Ovary (tissue), 9 donors: ENCODE data around the gene ADCY9. TPM values are rescaled to one million over a fixed set of nuclear protein-coding genes. Genes with fewer than 3 reads are reported as not detected.

Experiments used
- DNase-seq, 5 donors: peaks; one replicate each; pipeline ENCODE4 v3.0.0-alpha.2; 2019 to 2020
- H3K27ac ChIP-seq, 2 donors: fragments of 200-600 bp; one replicate each; pipeline versions ENCODE4 v1.5.1 to v1.8.0; 2019 to 2022
- H3K27me3 ChIP-seq: fragments of 200-600 bp; one replicate; pipeline ENCODE4 v1.8.0; 2022
- H3K36me3 ChIP-seq: fragments of 200-600 bp; sonication (generic); one replicate; pipeline ENCODE4 v1.5.1; 2019
- H3K4me1 ChIP-seq: one replicate; pipeline ENCODE4 v1.8.1; 2013; ENCODE audit warnings: mild to moderate bottlenecking, moderate library complexity; ENCODE audit not compliant: insufficient read depth
- H3K4me3 ChIP-seq: fragments of 200-600 bp; sonication (generic); one replicate; pipeline ENCODE4 v1.5.1; 2017
- H3K9me3 ChIP-seq, 2 donors: fragments of 200-600 bp in 1 of 2; sonication (generic) in 1 of 2; one replicate each; pipeline versions ENCODE4 v1.5.1 to v1.8.1; 2013 to 2019; ENCODE audit warnings: mild to moderate bottlenecking in 1 of 2, moderate library complexity in 1 of 2
- CTCF ChIP-seq, 3 donors: fragments of 450-650 bp in 2 of 3; fragments of 200-600 bp in 1 of 3; IDR thresholded peaks; one replicate each; pipeline versions ENCODE4 v1.5.1 to v1.8.0; 2016 to 2022; ENCODE audit warnings: antibody characterized with exemption in 3 of 3, mild to moderate bottlenecking in 1 of 3
- EP300 ChIP-seq: sonication (generic); formaldehyde crosslinking; IDR thresholded peaks from one replicate; pipeline ENCODE4 v1.6.1; 2017; ENCODE audit warnings: antibody characterized with exemption
- POLR2A ChIP-seq: fragments of 450-650 bp; IDR thresholded peaks from one replicate; pipeline ENCODE4 v1.6.1; 2017; ENCODE audit warnings: antibody characterized with exemption, mild to moderate bottlenecking, moderate library complexity
- WGBS, 3 donors: extraction: QIAGEN DNeasy Blood & Tissue Kit in 1 of 3; methylation state at CpG; one replicate each; pipeline versions ENCODE4 v1.1.5 to v1.1.7; 2013 to 2017; 5-methylcytosine and 5-hydroxymethylcytosine counted together
- intact Hi-C, 4 donors: fragments of 100-400 bp; cut with DNase I; formaldehyde crosslinking; loops; one replicate each; pipeline versions ENCODE4 v1.11.0 to v1.15.1; 2022 to 2023
- polyA plus RNA-seq, 2 donors: library from polyadenylated mRNA; stranded (reverse); fragments of 200-250 nt in 1 of 2; fragments of 350-450 nt in 1 of 2; fragmentation: Illumina TruSeq in 1 of 2; extraction: RNeasy Lipid Tissue Mini Kit (QIAGEN cat#74804) in 1 of 2; gene quantifications; one replicate each; pipeline ENCODE4 v1.2.3, GENCODE V29; 2013 to 2014
- total RNA-seq, 7 donors: library from RNA; depleted of rRNA in 2 of 7; stranded (reverse); fragments of >200 nt in 2 of 7; fragmentation: NEBNext Ultra II Directional in 3 of 7; extraction: Animal tissue kit (Norgen Biotek cat#: 25700) in 3 of 7; gene quantifications; one replicate each; pipeline versions ENCODE4 v1.1.0 to v1.2.4, GENCODE V29; 2016 to 2023
- donor health status: DM: no; HTN: no; CAD: no; lungs with moderate emphysema.
- donor health status: DM: no; HTN: no; CAD: no.
- donor health status: Bipolar disorder and iron deficiency.
- donor health status: DM: yes; HTN: yes; CAD: no.
- donor health status: DM: no; HTN: no; CAD: no.
- donor health status: DM: yes; HTN: yes; CAD: no.

Gene ADCY9
- total and polyA plus RNA-seq, 9 donors: 10.7 to 31.3 (median 23.3) TPM

GRCh38 chr16:4003576-4003975, 112.7 kb downstream of the ADCY9 start:
- DNase-seq: no peak
- TF ChIP-seq POLR2A: no peak
- no peak for TF ChIP-seq CTCF (IDR thresholded peaks at IDR 0.05)
- TF ChIP-seq EP300: no peak
- Histone ChIP-seq H3K36me3 (no peaks in the 10 kb centered on the region), H3K27me3 (no peaks in the 10 kb centered on the region), H3K4me3 (no peak overlapping the region), H3K9me3 (no peaks in the 10 kb centered on the region), H3K4me1 (peaks cover 11% of the 10 kb centered on the region), H3K27ac (no peak overlapping the region)
- WGBS, 3 donors: 91 to 94% (median 93%) methylated on average over 11 of the region's 11 CpGs
- intact Hi-C loops: no loop called here

- H3K36me3 ChIP-seq: no peaks in the 10 kb centered on the region
- intact Hi-C loops: no loop called here
- H3K4me3 ChIP-seq: no peak overlapping the region
- H3K9me3 ChIP-seq: no peaks in the 10 kb centered on the region
- WGBS, 3 donors: 91 to 94% (median 93%) methylated on average over 19 of the region's 19 CpGs
- H3K4me1 ChIP-seq: peaks cover 11% of the 10 kb centered on the region
- H3K27ac ChIP-seq: no peak overlapping the region
- no peak for TF ChIP-seq EP300
- no peak for TF ChIP-seq CTCF (IDR thresholded peaks at IDR 0.05)
- no peak for TF ChIP-seq POLR2A
- no peaks in the 10 kb centered on the region for H3K27me3 ChIP-seq
- no peak for DNase-seq
These were observed 113.1 kb downstream of the ADCY9 start for GRCh38 chr16:4003166-4003565.

- WGBS, 3 donors: 95 to 96% (median 95%) methylated on average over 2 of the region's 2 CpGs
- no peak for DNase-seq
These were observed 114.1 kb downstream of the ADCY9 start for GRCh38 chr16:4002121-4002520.

GRCh38 chr16:3999479-4000325, 116.5 kb downstream of the ADCY9 start:
- H3K4me3 ChIP-seq: peak overlapping the region; percentile 7
- no peaks in the 10 kb centered on the region for H3K9me3 ChIP-seq
- no peaks in the 10 kb centered on the region for H3K27me3 ChIP-seq
- peak; percentile 83 to 89 (median 87) for DNase-seq
- peak overlapping the region; percentile 14 to 74 for H3K27ac ChIP-seq
- intact Hi-C loops: loop anchor here in 1 of 4 donors (5.0 kb wide), 1 partner anchor 118 kb away; the partner anchor contains the start of gene ADCY9
- 8 to 20% (median 9%) methylated on average over 20 of the region's 20 CpGs for WGBS, 3 donors
- H3K4me1 ChIP-seq: peaks cover 11% of the 10 kb centered on the region
- TF ChIP-seq CTCF (IDR thresholded peaks at IDR 0.05): no peak
- peak; percentile 23 for TF ChIP-seq POLR2A
- TF ChIP-seq EP300: peak; percentile 86
- no peaks in the 10 kb centered on the region for H3K36me3 ChIP-seq

More at GRCh38 chr16:4002121-4002520, 114.1 kb downstream of the ADCY9 start:
- no peaks in the 10 kb centered on the region for H3K36me3 ChIP-seq
- TF ChIP-seq POLR2A (no peak), EP300 (no peak), CTCF (IDR thresholded peaks at IDR 0.05) (no peak)
- H3K9me3 ChIP-seq: no peaks in the 10 kb centered on the region
- no peak overlapping the region for H3K4me3 ChIP-seq
- no peaks in the 10 kb centered on the region for H3K27me3 ChIP-seq
- intact Hi-C loops: no loop called here
- H3K4me1 ChIP-seq: peaks cover 11% of the 10 kb centered on the region
- H3K27ac ChIP-seq: no peak overlapping the region
